ENCODE measurements around the gene ARVCF. TPM values are rescaled to one million over a fixed set of nuclear protein-coding genes. Genes with fewer than 3 reads are reported as not detected.
A peak's percentile ranks its signal among the peaks of the same experiment; 100 is the strongest.

Gene ARVCF
- total RNA-seq, 4 donors from 2014 or later = 47.5 to 98.3 (median 80.6) TPM

GRCh38 chr22:20020533-20021195 is 4.0 kb upstream of the ARVCF start, which contains the start of gene TANGO2:
TSS of gene TANGO2 (plus strand) at chr22:20021110. CDS start at chr22:20036799, 15,689 bp downstream.
- Histone ChIP-seq H3K9me3 (no peaks in the 10 kb centered on the region), H3K4me3 (peak within 1 kb of the TSS; percentile 65 to 97 (median 83)), H3K27ac (peak within 1 kb of the TSS; percentile 66 to 93 (median 86)), H3K27me3 (no peaks in the 10 kb centered on the region), H3K4me1 (peaks cover 0 to 44% (median 24%) of the 10 kb centered on the region in 4 donors), H3K36me3 (peaks cover 0 to 8% (median 0%) of the 10 kb centered on the region in 3 donors)
- TF ChIP-seq POLR2A (IDR thresholded peaks at IDR 0.05) (peak; percentile 81 to 83), CTCF (IDR thresholded peaks at IDR 0.05) (peak in 2 of 5 experiments; percentile 13 to 30), EP300 (IDR thresholded peaks at IDR 0.05) (peak in 1 of 2 donors; percentile 53)
- WGBS, 2 donors = 1 to 3% methylated on average over 10 to 51 of the region's 61 CpGs
- DNase-seq (ENCODE audit: low spot score in 2 of 2) = peak; percentile 86

GRCh38 chr22:20019661-20020532 is 3.3 kb upstream of the ARVCF start:
- peak overlapping the region; percentile 66 to 93 (median 86) for H3K27ac ChIP-seq
- TF ChIP-seq POLR2A (IDR thresholded peaks at IDR 0.05) = no peak
- H3K4me3 ChIP-seq = peak overlapping the region in 3 of 4 donors; percentile 52 to 97 (median 53)
- peaks cover 0 to 52% (median 24%) of the 10 kb centered on the region in 4 donors for H3K4me1 ChIP-seq
- no peaks in the 10 kb centered on the region for H3K9me3 ChIP-seq
- H3K36me3 ChIP-seq = peaks cover 0 to 8% (median 0%) of the 10 kb centered on the region in 3 donors
- no peak for DNase-seq (ENCODE audit: low spot score in 2 of 2)
- WGBS, 2 donors = 79 to 86% methylated on average over 8 of the region's 8 CpGs
- H3K27me3 ChIP-seq = no peaks in the 10 kb centered on the region

GRCh38 chr22:20018001-20018400 is 1.4 kb upstream of the ARVCF start:
- H3K27me3 ChIP-seq = no peaks in the 10 kb centered on the region
- H3K9me3 ChIP-seq = no peaks in the 10 kb centered on the region
- H3K36me3 ChIP-seq = no peaks in the 10 kb centered on the region
- no peak overlapping the region for H3K27ac ChIP-seq
- no peak for DNase-seq (ENCODE audit: low spot score in 2 of 2)
- TF ChIP-seq POLR2A (IDR thresholded peaks at IDR 0.05) (no peak), EP300 (IDR thresholded peaks at IDR 0.05) (no peak), CTCF (IDR thresholded peaks at IDR 0.05) (no peak)
- 93 to 95% methylated on average over 5 of the region's 5 CpGs for WGBS, 2 donors
- H3K4me1 ChIP-seq = peaks cover 0 to 61% (median 30%) of the 10 kb centered on the region in 4 donors
- no peak overlapping the region for H3K4me3 ChIP-seq

- Histone ChIP-seq H3K27ac (no peak overlapping the region), H3K27me3 (no peaks in the 10 kb centered on the region), H3K9me3 (no peaks in the 10 kb centered on the region), H3K36me3 (no peaks in the 10 kb centered on the region), H3K4me3 (peak overlapping the region in 1 of 4 donors; percentile 88), H3K4me1 (peaks cover 0 to 61% (median 31%) of the 10 kb centered on the region in 4 donors)
- no peak for DNase-seq (ENCODE audit: low spot score in 2 of 2)
- WGBS, 2 donors = 73 to 80% methylated on average over 7 to 9 of the region's 9 CpGs
- TF ChIP-seq EP300 (IDR thresholded peaks at IDR 0.05) = no peak
- no peak for TF ChIP-seq POLR2A (IDR thresholded peaks at IDR 0.05)
- no peak for TF ChIP-seq CTCF (IDR thresholded peaks at IDR 0.05)
These were observed 967 bp upstream of the ARVCF start for GRCh38 chr22:20017622-20017958.

GRCh38 chr22:20015971-20016733 is 471 bp downstream of the ARVCF start:
- no peak for DNase-seq (ENCODE audit: low spot score in 2 of 2)
- H3K36me3 ChIP-seq = no peaks in the 10 kb centered on the region
- H3K27me3 ChIP-seq = no peaks in the 10 kb centered on the region
- 2 to 3% methylated on average over 19 to 51 of the region's 101 CpGs for WGBS, 2 donors
- no peak for TF ChIP-seq CTCF (IDR thresholded peaks at IDR 0.05)
- no peak for TF ChIP-seq EP300 (IDR thresholded peaks at IDR 0.05)
- no peak for TF ChIP-seq POLR2A (IDR thresholded peaks at IDR 0.05)
- peak overlapping the region; percentile 55 to 88 (median 68) for H3K4me3 ChIP-seq
- H3K27ac ChIP-seq = peak overlapping the region; percentile 60 to 84 (median 67)
- peaks cover 0 to 54% (median 21%) of the 10 kb centered on the region in 4 donors for H3K4me1 ChIP-seq
- no peaks in the 10 kb centered on the region for H3K9me3 ChIP-seq
